Posterior vena cava (tissue), 2 donors: ENCODE measurements around the gene COP1. TPM values are rescaled to one million over a fixed set of nuclear protein-coding genes. Genes with fewer than 3 reads are reported as not detected.
"Not testable (repeated sequence)": the region's sequence is repeated elsewhere in the genome, so short reads cannot be mapped to it uniquely, and the experiment has no call there.

Experiments used
- DNase-seq: peaks from one replicate; pipeline ENCODE4 v3.0.0-alpha.2; 2020; ENCODE audit warnings: low spot score
- intact Hi-C, 2 donors: fragments of 100-400 bp; cut with DNase I; formaldehyde crosslinking; loops; one replicate each; pipeline versions ENCODE4 v1.14.1 to v1.14.2; 2022 to 2023
- total RNA-seq, 2 donors: library from RNA; stranded (reverse); fragmentation: NEBNext Ultra II Directional; extraction: Animal tissue kit (Norgen Biotek cat#: 25700); gene quantifications; one replicate each; pipeline ENCODE4 v1.2.1, GENCODE V29; 2021
- donor health status: DM: yes; HTN: yes; CAD: no.
- donor health status: DM: yes; HTN: yes; CAD: no.

Gene COP1
- total RNA-seq, 2 donors from 2014 or later: 36.7 to 41.5 TPM

GRCh38 chr1:176066709-176067108 is 140.4 kb downstream of the COP1 start:
- DNase-seq: no peak

GRCh38 chr1:176058686-176059085 is 148.4 kb downstream of the COP1 start:
- no peak for DNase-seq
- intact Hi-C loops: no loop called here

More at GRCh38 chr1:176066709-176067108, 140.4 kb downstream of the COP1 start:
- intact Hi-C loops: no loop called here

- DNase-seq: no peak
- intact Hi-C loops: no loop called here
Measured at GRCh38 chr1:176056312-176056711, 150.8 kb downstream of the COP1 start.

GRCh38 chr1:176055398-176055797 is 151.7 kb downstream of the COP1 start:
- intact Hi-C loops: no loop called here
- no peak for DNase-seq

GRCh38 chr1:176051902-176052518 is 155.1 kb downstream of the COP1 start:
- intact Hi-C loops: no loop called here

GRCh38 chr1:176051402-176051801 is 155.7 kb downstream of the COP1 start:
- no peak for DNase-seq
- intact Hi-C loops: no loop called here

More at GRCh38 chr1:176051902-176052518, 155.1 kb downstream of the COP1 start:
- DNase-seq: no peak

GRCh38 chr1:176049582-176049981 is 157.5 kb downstream of the COP1 start:
- DNase-seq: no peak
- intact Hi-C loops: no loop called here

- DNase-seq: no peak
- intact Hi-C loops: no loop called here
Measured at GRCh38 chr1:176046926-176047325, 160.2 kb downstream of the COP1 start.

- intact Hi-C loops: no loop called here
- no peak for DNase-seq
Measured at GRCh38 chr1:176043537-176043936, 163.5 kb downstream of the COP1 start.

- intact Hi-C loops: no loop called here
Measured at GRCh38 chr1:176033881-176034280, 173.2 kb downstream of the COP1 start.

GRCh38 chr1:176033474-176033873 is 173.6 kb downstream of the COP1 start:
- DNase-seq: no peak
- intact Hi-C loops: no loop called here

More at GRCh38 chr1:176033881-176034280, 173.2 kb downstream of the COP1 start:
- DNase-seq: no peak

- no peak for DNase-seq
- intact Hi-C loops: no loop called here
Measured at GRCh38 chr1:176032040-176032645, 174.9 kb downstream of the COP1 start.

- DNase-seq: no peak
- intact Hi-C loops: no loop called here
Measured at GRCh38 chr1:176029609-176030008, 177.5 kb downstream of the COP1 start.

- DNase-seq: no peak
- intact Hi-C loops: no loop called here
Measured at GRCh38 chr1:176029155-176029554, 177.9 kb downstream of the COP1 start.

- intact Hi-C loops, DNase-seq: not testable (repeated sequence)
Measured at GRCh38 chr1:176027934-176028333, 179.2 kb downstream of the COP1 start.

GRCh38 chr1:176022574-176022973 is 184.5 kb downstream of the COP1 start:
- no peak for DNase-seq
- intact Hi-C loops: no loop called here

- DNase-seq: no peak
- intact Hi-C loops: no loop called here
Measured at GRCh38 chr1:176017722-176018121, 189.4 kb downstream of the COP1 start.

- DNase-seq: no peak
- intact Hi-C loops: no loop called here
Measured at GRCh38 chr1:176009951-176010350, 197.1 kb downstream of the COP1 start.

- intact Hi-C loops, DNase-seq: not testable (repeated sequence)
Measured at GRCh38 chr1:176007756-176008389, 199.2 kb downstream of the COP1 start.

- DNase-seq, intact Hi-C loops: not testable (repeated sequence)
Measured at GRCh38 chr1:175994660-175995059, 212.4 kb downstream of the COP1 start.

GRCh38 chr1:175992825-175993224 is 214.3 kb downstream of the COP1 start:
- intact Hi-C loops: not testable (repeated sequence)
- DNase-seq: peak; percentile 54
